Motor neuron (in vitro differentiated cells): Measurements from ENCODE around the gene AASDHPPT. TPM values are rescaled to one million over a fixed set of nuclear protein-coding genes. Genes with fewer than 3 reads are reported as not detected.

Experiments
- total RNA-seq, 8 experiments: library from RNA; unstranded; fragments of 300-600 nt; gene quantifications; 2 replicates each; pipeline versions ENCODE4 v1.2.3 to v1.2.4, GENCODE V29; 2022

The AASDHPPT gene
- total RNA-seq, 8 experiments from 2014 or later, result 61.9 to 83.7 (median 77.2) TPM

Other genes starting within 250 kb of the AASDHPPT start
- 10 to 100 TPM; 33.2 to 57.7 (median 50.5) TPM for gene MSANTD4, start 55.4 kb upstream of the AASDHPPT start, total RNA-seq
- 10 to 100 TPM in 4 of 8 experiments, 1 to 10 TPM in 4; 4.8 to 15.4 (median 9.9) TPM for gene KBTBD3, start 315 bp upstream of the AASDHPPT start, total RNA-seq